Mucosa of descending colon (tissue), 3 donors: ENCODE measurements around the gene EFHD2. TPM values are rescaled to one million over a fixed set of nuclear protein-coding genes. Genes with fewer than 3 reads are reported as not detected.
A peak's percentile ranks its signal among the peaks of the same experiment; 100 is the strongest.

ENCODE experiments used
- ATAC-seq: fragments of 200-7000 bp; cut with Tn5 transposase; one replicate; pipeline ENCODE4 v1.9.1; 2020; ENCODE audit warnings: mild to moderate bottlenecking, moderate library complexity
- DNase-seq, 3 donors: peaks; one replicate each; pipeline ENCODE4 v3.0.0-alpha.2; 2020
- H3K36me3 ChIP-seq: fragments of 200-600 bp; one replicate; pipeline ENCODE4 v1.8.0; 2021; ENCODE audit warnings: low read depth, mild to moderate bottlenecking
- H3K4me1 ChIP-seq: fragments of 200-600 bp; one replicate; pipeline ENCODE4 v1.8.0; 2021; ENCODE audit warnings: low read depth, mild to moderate bottlenecking
- H3K4me3 ChIP-seq: fragments of 200-600 bp; one replicate; pipeline ENCODE4 v1.8.0; 2021; ENCODE audit warnings: mild to moderate bottlenecking
- H3K9me3 ChIP-seq: fragments of 200-600 bp; one replicate; pipeline ENCODE4 v1.8.0; 2021; ENCODE audit warnings: mild to moderate bottlenecking
- CTCF ChIP-seq: fragments of 200-600 bp; IDR thresholded peaks from one replicate; pipeline ENCODE4 v1.8.0; 2022; ENCODE audit warnings: antibody characterized with exemption, mild to moderate bottlenecking
- intact Hi-C, 2 donors: fragments of 100-400 bp; cut with DNase I in 1 of 2; cut with micrococcal nuclease in 1 of 2; formaldehyde crosslinking; loops; one replicate each; pipeline versions ENCODE4 v1.11.0 to v1.11.1; 2022; cut with DNase I, micrococcal nuclease
- long read RNA-seq, 2 donors: library from polyadenylated mRNA; unstranded; transcript quantifications; one replicate each; pipeline ENCODE4 v2.0.0, GENCODE V29; 2019 to 2021
- total RNA-seq, 3 donors: library from RNA; stranded (reverse); fragmentation: NEBNext Ultra II Directional in 2 of 3; extraction: Animal tissue kit (Norgen Biotek cat#: 25700) in 2 of 3; gene quantifications; one replicate each; pipeline versions ENCODE4 v1.2.1 to v1.2.4, GENCODE V29; 2021 to 2023
- donor health status: DM: no; HTN: no; CAD: no; lungs with moderate emphysema.
- donor health status: DM: no; HTN: no; CAD: no.
- donor health status: DM: no; HTN: yes; CAD: no.

EFHD2 gene, protein sequence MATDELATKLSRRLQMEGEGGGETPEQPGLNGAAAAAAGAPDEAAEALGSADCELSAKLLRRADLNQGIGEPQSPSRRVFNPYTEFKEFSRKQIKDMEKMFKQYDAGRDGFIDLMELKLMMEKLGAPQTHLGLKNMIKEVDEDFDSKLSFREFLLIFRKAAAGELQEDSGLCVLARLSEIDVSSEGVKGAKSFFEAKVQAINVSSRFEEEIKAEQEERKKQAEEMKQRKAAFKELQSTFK
- 100 to 1,000 TPM in 2 of 3 donors, 10 to 100 TPM in 1; 89.5 to 197 (median 154) TPM for total RNA-seq
- long read RNA-seq, donor 1, transcript EFHD2-201 (4 exons, 2,419 nt), result major isoform, 214 of 246 reads
- long read RNA-seq, donor 1, partial matches to known transcripts, result 14 of 246 reads
- long read RNA-seq, donor 1, other reads (novel, unspliced or antisense), result 18 of 246 reads
- long read RNA-seq, donor 2, transcript EFHD2-201 (4 exons, 2,419 nt), result major isoform, 10 of 16 reads
- long read RNA-seq, donor 2, partial matches to known transcripts, result 5 of 16 reads
- long read RNA-seq, donor 2, other reads (novel, unspliced or antisense), result 1 of 16 reads

DNA sequence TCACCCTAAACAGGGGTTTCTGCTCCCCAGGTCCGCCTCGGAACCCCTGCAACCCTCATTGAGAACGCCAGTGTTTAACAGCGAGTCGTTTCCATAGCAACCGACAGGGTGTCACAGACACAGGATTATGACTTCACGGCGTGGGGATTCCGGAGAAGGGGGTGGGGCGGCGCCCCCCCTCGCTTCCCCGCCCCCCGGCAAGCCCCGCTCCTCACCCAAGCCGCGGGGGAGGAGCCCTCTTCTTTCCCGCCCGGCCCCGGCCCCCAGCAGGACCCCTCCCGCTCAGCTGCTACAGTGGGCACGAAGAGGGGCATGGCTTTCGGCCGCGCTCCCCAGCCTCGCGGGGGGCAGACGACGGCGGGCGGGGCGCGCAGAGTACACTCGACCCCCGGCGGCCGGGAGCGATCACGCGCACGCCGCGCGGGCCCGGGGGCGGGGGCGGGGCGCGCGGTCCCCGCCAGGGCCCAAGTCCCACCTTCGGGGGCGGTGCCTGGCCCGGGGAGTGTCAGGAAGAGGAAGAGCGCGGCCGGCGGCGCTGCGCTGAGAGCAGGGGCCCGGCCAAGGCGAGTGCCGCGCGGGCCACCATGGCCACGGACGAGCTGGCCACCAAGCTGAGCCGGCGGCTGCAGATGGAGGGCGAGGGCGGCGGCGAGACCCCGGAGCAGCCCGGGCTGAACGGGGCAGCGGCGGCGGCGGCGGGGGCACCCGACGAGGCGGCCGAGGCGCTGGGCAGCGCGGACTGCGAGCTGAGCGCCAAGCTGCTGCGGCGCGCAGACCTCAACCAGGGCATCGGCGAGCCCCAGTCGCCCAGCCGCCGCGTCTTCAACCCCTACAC lies at the start of gene EFHD2:
Gene EFHD2 (plus strand): TSS at position 501 of the 835 bp plus-strand sequence. CDS start 84 bp downstream, at position 585.
- Histone ChIP-seq H3K4me3 (peak within 1 kb of the TSS; percentile 46), H3K36me3 (no peaks in the 10 kb centered on the region), H3K4me1 (peaks cover 38% of the 10 kb centered on the region), H3K9me3 (no peaks in the 10 kb centered on the region)
- DNase-seq (peak; percentile 92), ATAC-seq (peak; percentile 81)
- TF ChIP-seq CTCF, result no peak
- intact Hi-C loops, result loop anchor here (5.0 kb wide), 2 partner anchors 72 to 87 kb away; no protein-coding TSS in a partner anchor

- Histone ChIP-seq H3K9me3 (no peaks in the 10 kb centered on the region), H3K36me3 (no peaks in the 10 kb centered on the region), H3K4me1 (no peaks in the 10 kb centered on the region), H3K4me3 (no peak overlapping the region)
- ATAC-seq (no peak), DNase-seq (peak in 1 of 3 donors; percentile 12)
- no peak for TF ChIP-seq CTCF
- intact Hi-C loops, result no loop called here
Observed at GRCh38 chr1:15360700-15361099, 49.0 kb upstream of the EFHD2 start.

DNA sequence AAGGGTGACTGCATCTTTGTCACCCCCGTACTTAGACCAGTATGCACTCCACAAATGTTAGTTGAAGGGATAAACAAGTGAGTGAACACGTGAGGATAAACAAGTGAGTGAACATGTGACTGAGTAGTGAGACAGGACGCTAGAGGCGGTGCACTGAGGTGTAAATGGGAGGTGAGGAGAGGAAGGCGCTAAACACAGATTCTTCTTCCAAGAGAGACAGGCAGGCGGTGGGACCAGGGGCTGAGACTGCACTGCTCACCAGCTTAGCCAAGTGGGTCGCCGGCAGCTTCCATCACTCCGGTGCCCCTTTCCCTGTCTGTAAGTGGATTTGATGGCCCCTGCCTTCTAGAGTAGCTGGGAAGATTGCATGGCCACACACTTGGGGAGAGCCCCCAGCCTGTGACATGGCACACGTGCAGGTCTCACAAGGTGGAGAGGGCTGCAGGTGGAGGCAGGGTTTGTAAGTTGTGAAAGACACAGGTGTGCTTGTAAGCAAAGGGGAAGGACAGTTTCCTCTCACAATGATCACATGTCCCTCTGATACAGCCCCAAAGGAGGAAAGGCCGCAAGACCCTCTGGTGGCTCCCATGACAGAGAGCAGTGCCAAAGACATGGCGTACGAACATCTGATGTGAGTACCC lies 47.5 kb upstream of the EFHD2 start:
- no peak for TF ChIP-seq CTCF
- H3K4me3 ChIP-seq, result no peak overlapping the region
- H3K36me3 ChIP-seq, result no peaks in the 10 kb centered on the region
- H3K9me3 ChIP-seq, result no peaks in the 10 kb centered on the region
- DNase-seq (peak in 1 of 3 donors; percentile 37), ATAC-seq (no peak)
- H3K4me1 ChIP-seq, result peaks cover 10% of the 10 kb centered on the region
- intact Hi-C loops, result no loop called here

DNA sequence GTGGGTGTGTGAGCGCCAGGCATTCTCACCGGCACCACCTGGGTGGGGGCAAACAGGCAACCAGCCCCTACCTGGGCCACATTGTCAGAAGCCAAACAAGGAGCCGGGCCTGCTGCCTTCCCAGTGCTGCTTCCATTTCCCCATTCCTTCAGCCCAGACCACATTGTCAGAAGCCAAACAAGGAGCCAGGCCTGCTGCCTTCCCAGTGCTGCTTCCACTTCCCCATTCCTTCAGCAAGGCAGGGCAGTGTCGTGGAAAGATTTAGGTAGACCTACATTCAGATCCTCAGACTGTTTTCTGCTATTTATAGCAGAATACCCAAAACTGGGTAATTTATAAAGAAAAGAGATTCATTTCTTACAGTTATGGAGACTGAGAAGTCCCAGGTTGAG lies 47.0 kb upstream of the EFHD2 start:
- Histone ChIP-seq H3K4me1 (peaks cover 10% of the 10 kb centered on the region), H3K4me3 (no peak overlapping the region), H3K9me3 (no peaks in the 10 kb centered on the region), H3K36me3 (no peaks in the 10 kb centered on the region)
- DNase-seq (peak in 1 of 3 donors; percentile 42), ATAC-seq (peak; percentile 22)
- no peak for TF ChIP-seq CTCF
- intact Hi-C loops, result no loop called here

DNA sequence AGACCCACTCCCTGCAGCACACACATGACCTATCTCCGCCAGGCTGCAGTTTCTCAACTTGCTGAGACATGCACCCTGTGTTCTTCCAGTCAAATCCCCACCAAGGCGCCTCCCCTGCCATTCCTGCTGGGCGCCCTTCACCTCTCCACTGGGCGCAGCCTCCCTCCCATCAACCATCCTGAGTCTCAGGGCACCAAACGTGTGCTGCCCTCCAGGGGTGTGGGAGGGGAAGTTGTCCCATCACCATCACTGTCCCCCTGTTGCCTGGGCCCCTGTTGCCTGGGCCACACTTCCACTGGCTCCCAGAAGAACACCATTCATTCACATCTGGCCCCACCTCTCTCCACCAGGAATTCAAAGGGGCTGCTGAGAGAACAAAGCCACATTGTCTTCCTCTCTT lies 44.9 kb upstream of the EFHD2 start:
- intact Hi-C loops, result no loop called here
- no peak overlapping the region for H3K4me3 ChIP-seq
- no peaks in the 10 kb centered on the region for H3K9me3 ChIP-seq
- DNase-seq (peak in 1 of 3 donors; percentile 35), ATAC-seq (no peak)
- no peak for TF ChIP-seq CTCF
- H3K36me3 ChIP-seq, result no peaks in the 10 kb centered on the region
- peaks cover 10% of the 10 kb centered on the region for H3K4me1 ChIP-seq
